Inflammatory macrophage treated with lipopolysaccharide for 4 hours (primary cell): ENCODE data around the gene PRB4.
"Not testable (repeated sequence)": the region's sequence is repeated elsewhere in the genome, so short reads cannot be mapped to it uniquely, and the experiment has no call there.

Experiments used
- DNase-seq: peaks from one replicate; pipeline ENCODE4 v3.0.0-alpha.2; 2020

PRB4 gene

GRCh38 chr12:11310336-11310735 lies at the start of gene PRB4:
TSS of gene PRB4 (minus strand) at chr12:11310436. CDS start at chr12:11310398, 38 bp downstream.
- no peak for DNase-seq

DNA sequence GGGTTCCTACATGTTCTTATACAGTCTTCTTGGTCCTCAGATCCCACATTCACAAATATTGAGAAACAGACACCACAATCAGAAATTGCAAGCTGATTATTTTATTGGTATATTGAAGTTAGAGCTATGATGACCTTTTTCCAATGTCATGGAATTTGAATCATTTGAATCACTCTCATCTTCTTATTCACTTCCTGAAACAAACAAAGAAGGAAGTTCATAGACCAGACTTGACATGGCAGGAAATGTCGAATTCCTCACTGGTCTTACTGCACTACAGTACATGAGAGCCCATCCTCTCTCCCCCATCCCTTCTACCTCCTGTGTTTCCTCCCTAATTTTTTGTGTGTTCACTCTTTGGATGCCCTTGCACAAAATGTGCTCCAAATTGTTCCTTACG lies 41.5 kb upstream of the PRB4 start:
- DNase-seq: not testable (repeated sequence)

GRCh38 chr12:11348439-11348838 lies 38.2 kb upstream of the PRB4 start:
- DNase-seq: no peak

- DNase-seq: no peak
Measured at GRCh38 chr12:11347810-11348209, 37.6 kb upstream of the PRB4 start.

- no peak for DNase-seq
Measured at GRCh38 chr12:11344500-11344899, 34.3 kb upstream of the PRB4 start.

DNA sequence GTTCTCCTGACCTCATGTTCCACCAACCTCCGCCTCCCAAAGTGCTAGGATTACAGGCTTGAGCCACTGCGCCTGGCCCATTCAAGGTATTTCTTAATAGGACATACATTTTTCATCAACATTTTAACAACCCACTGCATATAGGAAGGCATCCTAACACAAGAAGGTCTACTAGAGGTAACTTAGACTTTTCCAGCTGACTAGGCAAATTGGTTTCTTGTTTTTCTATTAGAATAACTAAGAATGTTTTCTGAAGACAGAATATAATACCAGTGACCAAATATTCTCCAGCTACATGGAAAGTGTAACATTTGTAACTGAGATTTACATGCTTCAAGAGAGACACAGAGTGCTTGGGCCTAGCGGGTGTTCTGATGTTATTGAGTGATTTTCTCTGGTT lies 14.2 kb upstream of the PRB4 start:
- no peak for DNase-seq

DNA sequence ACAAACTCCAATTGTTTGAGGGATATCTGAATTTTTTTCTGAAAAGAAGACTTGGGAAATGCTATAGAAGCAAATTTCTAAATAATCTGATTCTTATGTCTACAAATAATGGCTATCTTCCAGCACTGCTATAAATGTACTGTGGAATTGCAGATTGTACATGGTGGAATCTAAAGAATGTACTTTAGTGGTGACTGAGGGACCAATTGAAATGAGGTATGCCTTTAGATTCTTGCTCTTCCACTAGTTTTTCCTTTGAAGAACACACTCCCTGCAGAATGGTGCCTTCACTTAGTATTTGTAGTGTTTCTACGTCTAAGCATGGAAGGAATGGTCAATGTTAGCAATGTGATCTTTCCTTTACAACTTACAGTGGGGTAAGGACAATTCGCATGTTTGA lies 11.7 kb upstream of the PRB4 start:
- DNase-seq: no peak

GRCh38 chr12:11307143-11307542 lies 3.1 kb downstream of the PRB4 start:
- no peak for DNase-seq

DNA sequence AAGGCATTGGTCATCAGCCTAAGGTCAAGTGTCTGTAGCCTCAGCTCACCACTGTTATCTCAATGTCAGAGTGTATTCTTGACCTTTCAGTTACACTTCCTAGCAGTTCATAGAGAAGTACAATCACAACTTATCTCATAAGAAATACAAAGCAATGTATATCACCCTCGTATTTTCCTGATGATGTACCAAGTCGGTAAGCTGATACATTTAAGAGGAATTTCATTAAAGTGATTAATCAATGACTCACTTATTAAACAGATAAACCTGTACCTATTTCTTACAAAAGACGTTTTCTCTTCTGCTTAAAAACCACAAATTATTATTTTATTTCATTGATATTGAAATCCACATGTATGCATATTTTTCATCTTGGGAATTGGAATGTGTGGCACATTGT lies 36.8 kb downstream of the PRB4 start:
- DNase-seq: no peak

DNA sequence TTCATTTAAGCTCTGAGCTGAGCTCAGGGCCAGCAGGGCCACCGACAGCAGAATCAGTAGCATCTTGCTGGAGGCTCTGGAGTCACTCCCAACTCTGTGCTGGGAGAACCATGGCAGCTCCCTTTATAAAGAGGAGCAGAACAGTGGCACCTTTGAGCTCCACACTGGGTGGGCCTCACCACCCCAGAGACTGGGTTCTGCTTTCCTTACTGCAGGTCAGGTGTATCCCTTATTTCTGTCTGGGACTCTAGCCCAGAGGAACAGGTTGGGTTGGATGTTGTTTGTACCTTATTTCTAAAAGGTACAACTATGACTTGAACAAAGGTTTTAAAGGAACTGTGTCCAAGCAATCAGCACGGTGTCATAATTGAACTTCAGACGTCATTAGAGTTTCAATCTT lies 40.6 kb downstream of the PRB4 start, which contains the start of gene PRB3:
PRB3 (minus strand) TSS at position 101 of the 400 bp plus-strand sequence; CDS start at position 63, 38 bp downstream.
- DNase-seq: no peak

DNA sequence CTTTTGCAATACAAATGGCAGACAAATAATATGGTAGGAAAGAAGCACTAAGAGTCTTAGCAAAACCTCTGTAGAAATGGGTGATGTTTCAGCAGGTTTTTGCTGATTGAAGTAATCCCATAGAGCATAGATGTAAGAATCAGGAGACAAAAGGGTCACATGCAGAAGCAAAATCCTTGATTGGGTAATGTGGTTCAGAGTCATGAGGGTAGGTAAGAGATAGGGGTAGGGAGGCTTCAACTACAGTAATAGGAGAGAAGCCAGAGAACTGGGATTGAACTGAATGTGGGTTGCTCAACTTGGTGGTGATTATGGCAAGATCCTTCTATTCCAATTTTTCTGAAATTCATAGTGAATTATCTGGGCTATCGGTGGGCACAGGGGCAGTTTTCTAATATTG lies 45.7 kb downstream of the PRB4 start:
- no peak for DNase-seq
